Measurements from ENCODE around the gene NRG3.

Gene NRG3

GRCh38 chr10:82874671-82875070 is 999.7 kb downstream of the NRG3 start:
- no peak overlapping the region for H3K27ac Mint-ChIP-seq
- DNase-seq (ENCODE audit: low spot score in 2 of 2) (no peak), ATAC-seq (no peak)
- peaks cover 9% of the 10 kb centered on the region for H3K9me3 Mint-ChIP-seq
- H3K4me1 Mint-ChIP-seq = no peaks in the 10 kb centered on the region
- H3K4me3 Mint-ChIP-seq = no peak overlapping the region
- no peaks in the 10 kb centered on the region for H3K36me3 Mint-ChIP-seq

- DNase-seq (ENCODE audit: low spot score in 2 of 2) = no peak
- ATAC-seq = no peak
- H3K4me3 Mint-ChIP-seq = no peak overlapping the region
- H3K9me3 Mint-ChIP-seq = peaks cover 14% of the 10 kb centered on the region
- H3K27ac Mint-ChIP-seq = no peak overlapping the region
- H3K36me3 Mint-ChIP-seq = no peaks in the 10 kb centered on the region
- no peaks in the 10 kb centered on the region for H3K4me1 Mint-ChIP-seq
Observed at GRCh38 chr10:82880776-82881290, 1005.8 kb downstream of the NRG3 start.

- no peaks in the 10 kb centered on the region for H3K36me3 Mint-ChIP-seq
- H3K9me3 Mint-ChIP-seq = peaks cover 13% of the 10 kb centered on the region
- ATAC-seq = no peak
- no peaks in the 10 kb centered on the region for H3K4me1 Mint-ChIP-seq
- no peak overlapping the region for H3K4me3 Mint-ChIP-seq
- no peak overlapping the region for H3K27ac Mint-ChIP-seq
- no peak for DNase-seq (ENCODE audit: low spot score in 2 of 2)
Observed at GRCh38 chr10:82882722-82883121, 1007.7 kb downstream of the NRG3 start.

GRCh38 chr10:82883603-82884002 is 1008.6 kb downstream of the NRG3 start:
- Mint-ChIP-seq H3K36me3 (no peaks in the 10 kb centered on the region), H3K4me3 (no peak overlapping the region), H3K4me1 (no peaks in the 10 kb centered on the region), H3K9me3 (peaks cover 12% of the 10 kb centered on the region), H3K27ac (no peak overlapping the region)
- no peak for ATAC-seq
- no peak for DNase-seq (ENCODE audit: low spot score in 2 of 2)

GRCh38 chr10:82887488-82887887 is 1012.5 kb downstream of the NRG3 start:
- H3K9me3 Mint-ChIP-seq = peaks cover 12% of the 10 kb centered on the region
- ATAC-seq (no peak), DNase-seq (ENCODE audit: low spot score in 2 of 2) (no peak)

GRCh38 chr10:82888809-82889455 is 1013.9 kb downstream of the NRG3 start:
- no peak for ATAC-seq
- Mint-ChIP-seq H3K4me1 (no peaks in the 10 kb centered on the region), H3K4me3 (no peak overlapping the region), H3K27ac (no peak overlapping the region), H3K9me3 (peaks cover 8% of the 10 kb centered on the region), H3K36me3 (no peaks in the 10 kb centered on the region)
- DNase-seq (ENCODE audit: low spot score in 2 of 2) = no peak

More at GRCh38 chr10:82887488-82887887, 1012.5 kb downstream of the NRG3 start:
- no peaks in the 10 kb centered on the region for H3K36me3 Mint-ChIP-seq
- no peaks in the 10 kb centered on the region for H3K4me1 Mint-ChIP-seq
- H3K4me3 Mint-ChIP-seq = no peak overlapping the region
- H3K27ac Mint-ChIP-seq = no peak overlapping the region

GRCh38 chr10:82889728-82890127 is 1014.7 kb downstream of the NRG3 start:
- peaks cover 8% of the 10 kb centered on the region for H3K9me3 Mint-ChIP-seq
- H3K4me1 Mint-ChIP-seq = no peaks in the 10 kb centered on the region
- no peaks in the 10 kb centered on the region for H3K36me3 Mint-ChIP-seq
- no peak overlapping the region for H3K27ac Mint-ChIP-seq
- no peak overlapping the region for H3K4me3 Mint-ChIP-seq
- ATAC-seq (no peak), DNase-seq (ENCODE audit: low spot score in 2 of 2) (no peak)

- H3K9me3 Mint-ChIP-seq = peaks cover 8% of the 10 kb centered on the region
- ATAC-seq = no peak
- no peaks in the 10 kb centered on the region for H3K4me1 Mint-ChIP-seq
- H3K27ac Mint-ChIP-seq = no peak overlapping the region
- no peaks in the 10 kb centered on the region for H3K36me3 Mint-ChIP-seq
- DNase-seq (ENCODE audit: low spot score in 2 of 2) = no peak
- H3K4me3 Mint-ChIP-seq = no peak overlapping the region
Observed at GRCh38 chr10:82890573-82890972, 1015.6 kb downstream of the NRG3 start.

- H3K36me3 Mint-ChIP-seq = no peaks in the 10 kb centered on the region
- no peak for ATAC-seq
- no peak overlapping the region for H3K27ac Mint-ChIP-seq
- H3K4me1 Mint-ChIP-seq = no peaks in the 10 kb centered on the region
- H3K4me3 Mint-ChIP-seq = no peak overlapping the region
- DNase-seq (ENCODE audit: low spot score in 2 of 2) = no peak
- H3K9me3 Mint-ChIP-seq = peaks cover 16% of the 10 kb centered on the region
Observed at GRCh38 chr10:82908096-82908495, 1033.1 kb downstream of the NRG3 start.

- peaks cover 19% of the 10 kb centered on the region for H3K9me3 Mint-ChIP-seq
- H3K4me3 Mint-ChIP-seq = no peak overlapping the region
- H3K36me3 Mint-ChIP-seq = no peaks in the 10 kb centered on the region
- no peak overlapping the region for H3K27ac Mint-ChIP-seq
- DNase-seq (ENCODE audit: low spot score in 2 of 2) (no peak), ATAC-seq (no peak)
- no peaks in the 10 kb centered on the region for H3K4me1 Mint-ChIP-seq
Observed at GRCh38 chr10:82908751-82909150, 1033.8 kb downstream of the NRG3 start.

GRCh38 chr10:82910301-82910700 is 1035.3 kb downstream of the NRG3 start:
- Mint-ChIP-seq H3K4me3 (no peak overlapping the region), H3K9me3 (peaks cover 24% of the 10 kb centered on the region), H3K36me3 (no peaks in the 10 kb centered on the region), H3K27ac (no peak overlapping the region), H3K4me1 (no peaks in the 10 kb centered on the region)
- DNase-seq (ENCODE audit: low spot score in 2 of 2) (no peak), ATAC-seq (no peak)

GRCh38 chr10:82914655-82915136 is 1039.7 kb downstream of the NRG3 start:
- H3K4me3 Mint-ChIP-seq = no peak overlapping the region
- peaks cover 20% of the 10 kb centered on the region for H3K9me3 Mint-ChIP-seq
- DNase-seq (ENCODE audit: low spot score in 2 of 2) (no peak), ATAC-seq (no peak)
- H3K27ac Mint-ChIP-seq = no peak overlapping the region
- H3K36me3 Mint-ChIP-seq = no peaks in the 10 kb centered on the region
- H3K4me1 Mint-ChIP-seq = no peaks in the 10 kb centered on the region

GRCh38 chr10:82916941-82917340 is 1041.9 kb downstream of the NRG3 start:
- no peak for DNase-seq (ENCODE audit: low spot score in 2 of 2)
- H3K4me1 Mint-ChIP-seq = no peaks in the 10 kb centered on the region
- H3K27ac Mint-ChIP-seq = no peak overlapping the region
- peaks cover 25% of the 10 kb centered on the region for H3K9me3 Mint-ChIP-seq
- no peak for ATAC-seq
- no peaks in the 10 kb centered on the region for H3K36me3 Mint-ChIP-seq
- H3K4me3 Mint-ChIP-seq = no peak overlapping the region

GRCh38 chr10:82918022-82918421 is 1043.0 kb downstream of the NRG3 start:
- H3K27ac Mint-ChIP-seq = no peak overlapping the region
- DNase-seq (ENCODE audit: low spot score in 2 of 2) (no peak), ATAC-seq (no peak)
- H3K4me3 Mint-ChIP-seq = no peak overlapping the region
- H3K9me3 Mint-ChIP-seq = peaks cover 23% of the 10 kb centered on the region
- no peaks in the 10 kb centered on the region for H3K36me3 Mint-ChIP-seq
- no peaks in the 10 kb centered on the region for H3K4me1 Mint-ChIP-seq

GRCh38 chr10:82922046-82922445 is 1047.1 kb downstream of the NRG3 start:
- Mint-ChIP-seq H3K36me3 (no peaks in the 10 kb centered on the region), H3K4me3 (no peak overlapping the region), H3K4me1 (no peaks in the 10 kb centered on the region), H3K9me3 (peaks cover 21% of the 10 kb centered on the region), H3K27ac (no peak overlapping the region)
- ATAC-seq = no peak
- DNase-seq (ENCODE audit: low spot score in 2 of 2) = no peak

- Mint-ChIP-seq H3K36me3 (no peaks in the 10 kb centered on the region), H3K27ac (no peak overlapping the region), H3K4me1 (no peaks in the 10 kb centered on the region), H3K4me3 (no peak overlapping the region), H3K9me3 (peaks cover 21% of the 10 kb centered on the region)
- DNase-seq (ENCODE audit: low spot score in 2 of 2) (no peak), ATAC-seq (no peak)
Observed at GRCh38 chr10:82922755-82923154, 1047.8 kb downstream of the NRG3 start.
